ENCODE results near the gene FAM168A.

DNA sequence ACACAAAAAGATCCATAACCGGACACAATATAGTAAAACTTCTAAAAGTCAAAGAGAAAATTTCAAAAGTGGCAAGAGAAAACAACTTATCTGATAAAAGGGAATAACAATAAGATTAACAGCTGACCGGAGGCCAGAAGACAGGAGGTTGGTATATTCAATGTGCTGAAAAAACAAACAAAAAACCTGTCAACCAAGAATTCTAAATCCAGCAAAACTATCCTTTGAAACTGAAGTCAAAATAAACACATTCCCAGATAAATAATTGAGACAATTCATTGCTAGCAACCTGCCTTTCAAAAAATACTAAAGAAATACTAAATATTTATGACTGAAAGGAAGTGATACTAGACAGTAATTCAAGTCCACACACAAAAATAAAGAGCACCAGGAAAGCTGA, 120.4 kb downstream of the FAM168A start:
- TF ChIP-seq, protein P1, sequence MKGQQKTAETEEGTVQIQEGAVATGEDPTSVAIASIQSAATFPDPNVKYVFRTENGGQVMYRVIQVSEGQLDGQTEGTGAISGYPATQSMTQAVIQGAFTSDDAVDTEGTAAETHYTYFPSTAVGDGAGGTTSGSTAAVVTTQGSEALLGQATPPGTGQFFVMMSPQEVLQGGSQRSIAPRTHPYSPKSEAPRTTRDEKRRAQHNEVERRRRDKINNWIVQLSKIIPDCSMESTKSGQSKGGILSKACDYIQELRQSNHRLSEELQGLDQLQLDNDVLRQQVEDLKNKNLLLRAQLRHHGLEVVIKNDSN (IDR thresholded peaks at IDR 0.05; ENCODE audit: borderline replicate concordance, extremely low read length, insufficient read depth, low read depth, low read length), result no peak
- TF ChIP-seq MTA2 (IDR thresholded peaks at IDR 0.05; ENCODE audit: low read depth), result no peak
